Effector CD4-positive, alpha-beta T cell (primary cell): ENCODE measurements around the gene COX19.

Source experiments
- DNase-seq: peaks from one replicate; pipeline ENCODE4 v3.0.0-alpha.2; 2020

COX19 gene

DNA sequence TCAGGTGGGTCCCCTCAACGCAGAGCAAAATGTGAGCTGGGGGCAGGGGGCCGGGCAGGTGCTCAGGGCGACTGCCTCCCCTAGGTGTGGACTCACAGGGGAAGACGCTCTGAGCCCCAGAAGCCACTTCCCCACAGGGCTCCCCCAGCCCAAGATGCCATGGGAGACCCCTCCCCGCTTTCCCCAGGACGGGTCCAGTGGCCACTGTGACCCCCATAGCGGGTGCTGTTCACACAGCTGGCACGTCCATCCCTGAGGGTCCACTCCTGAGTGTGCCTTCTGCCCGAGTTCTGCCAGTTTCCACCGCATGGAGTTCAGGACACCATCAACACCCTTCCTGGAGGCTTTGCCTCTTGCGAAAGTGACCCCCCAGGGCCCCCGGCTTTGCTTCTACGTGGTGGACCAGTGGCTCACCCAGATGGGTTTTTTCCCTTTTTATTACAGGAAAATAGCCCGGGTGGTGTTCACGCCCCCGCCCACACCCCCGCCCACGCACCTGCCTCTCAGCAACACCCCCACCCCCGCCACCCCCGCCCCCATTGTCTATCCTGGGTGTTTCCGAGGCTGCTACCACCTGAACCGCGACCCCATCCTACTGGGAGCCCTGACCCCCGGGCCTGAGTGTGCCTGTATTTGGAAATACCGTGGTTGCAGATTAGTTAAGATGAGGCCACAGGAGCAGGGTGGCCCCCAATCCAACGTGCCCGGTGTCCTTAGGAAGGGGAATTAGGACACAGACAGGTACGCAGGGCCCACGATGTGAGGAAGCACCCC is 52.8 kb downstream of the COX19 start:
- DNase-seq, result peak; percentile 16

DNA sequence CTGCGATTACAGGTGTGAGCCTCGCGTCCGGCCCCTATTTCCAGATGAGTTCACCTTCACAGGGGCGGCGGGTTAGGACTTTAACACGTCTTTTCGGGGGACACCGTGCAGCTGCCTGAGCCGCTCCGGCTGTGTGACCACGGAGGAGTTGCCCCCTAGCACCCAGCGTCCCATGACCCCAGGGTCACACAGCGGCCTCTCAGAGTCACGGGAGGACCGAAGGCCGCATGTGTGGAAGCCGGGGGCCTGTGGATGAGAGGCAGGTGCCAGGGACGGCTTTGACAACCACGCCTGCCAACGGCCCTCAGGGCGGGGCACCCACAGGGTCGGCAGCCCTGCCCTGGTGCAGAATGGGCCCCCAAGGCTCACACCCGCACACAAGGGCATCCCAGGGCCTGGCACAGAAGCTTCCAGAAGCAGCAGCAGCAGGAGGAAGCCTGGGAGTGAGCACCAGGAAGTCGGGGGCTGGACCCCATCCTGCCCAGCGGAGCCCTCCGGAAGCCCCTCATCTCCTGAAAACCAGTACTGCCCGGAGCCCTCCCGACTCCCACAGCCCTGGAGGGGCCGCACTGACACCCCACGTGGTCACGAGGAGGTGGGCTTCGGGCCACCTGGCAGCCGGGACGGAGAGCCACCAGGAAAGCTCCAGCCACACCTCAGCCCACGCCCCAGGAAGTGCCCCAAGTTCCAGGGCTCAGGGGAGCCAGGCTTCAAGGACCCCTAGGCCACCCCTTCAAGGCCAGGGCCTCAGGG is 53.6 kb downstream of the COX19 start:
- DNase-seq, result peak; percentile 2

DNA sequence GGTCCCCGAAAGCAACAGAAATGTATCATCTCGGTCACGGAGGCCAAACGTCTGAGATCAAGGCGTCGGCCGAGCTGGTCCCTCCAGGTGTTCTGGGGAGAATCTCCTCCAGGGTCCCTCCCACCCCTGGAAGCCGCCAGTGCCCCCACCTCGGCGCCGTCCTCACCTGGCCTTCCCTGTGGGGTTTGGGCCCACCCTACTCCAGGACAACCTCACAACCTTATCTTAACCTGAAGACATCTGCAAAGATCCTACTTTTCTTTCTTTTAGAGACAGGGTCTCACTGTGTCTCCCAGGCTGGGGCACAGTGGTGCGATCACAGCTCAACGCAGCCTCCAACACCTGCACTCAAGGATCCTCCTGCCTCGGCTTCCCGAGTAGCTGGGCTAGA is 54.3 kb downstream of the COX19 start:
- DNase-seq, result no peak

DNA sequence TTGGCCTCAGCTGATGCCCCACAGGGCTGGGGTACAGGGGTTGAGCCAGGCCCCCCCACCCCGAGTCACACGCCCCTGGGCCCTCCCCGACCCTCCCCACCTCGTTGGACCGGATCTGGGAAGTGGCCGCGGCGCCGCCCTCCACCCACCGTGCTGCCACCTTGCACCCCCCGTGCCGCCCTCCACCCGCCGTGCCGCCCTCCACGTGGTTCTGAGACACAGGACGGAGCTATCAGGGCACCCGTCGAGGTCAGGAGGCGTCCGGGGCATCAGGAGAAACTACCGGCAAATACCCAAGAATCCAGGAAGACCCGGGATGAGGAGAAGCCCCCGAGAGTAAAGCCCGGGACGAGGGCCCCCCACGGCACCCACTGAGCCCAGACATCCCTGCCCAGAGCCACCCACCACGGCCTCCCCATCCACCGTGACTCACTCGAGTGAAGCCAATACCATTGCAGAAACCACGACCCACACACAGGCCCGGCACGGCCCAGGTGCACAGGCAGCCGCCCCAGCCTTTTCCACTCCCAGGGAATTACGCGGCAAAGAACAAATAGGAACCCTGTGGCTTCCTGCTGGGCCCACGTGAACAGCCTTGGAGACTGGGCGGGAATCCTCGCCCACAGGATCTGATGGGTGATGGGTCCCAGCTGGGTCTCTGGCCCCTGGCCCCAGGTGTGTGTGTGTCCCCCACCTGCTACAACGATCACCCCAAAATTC is 54.8 kb downstream of the COX19 start:
- DNase-seq, result peak; percentile 1

DNA sequence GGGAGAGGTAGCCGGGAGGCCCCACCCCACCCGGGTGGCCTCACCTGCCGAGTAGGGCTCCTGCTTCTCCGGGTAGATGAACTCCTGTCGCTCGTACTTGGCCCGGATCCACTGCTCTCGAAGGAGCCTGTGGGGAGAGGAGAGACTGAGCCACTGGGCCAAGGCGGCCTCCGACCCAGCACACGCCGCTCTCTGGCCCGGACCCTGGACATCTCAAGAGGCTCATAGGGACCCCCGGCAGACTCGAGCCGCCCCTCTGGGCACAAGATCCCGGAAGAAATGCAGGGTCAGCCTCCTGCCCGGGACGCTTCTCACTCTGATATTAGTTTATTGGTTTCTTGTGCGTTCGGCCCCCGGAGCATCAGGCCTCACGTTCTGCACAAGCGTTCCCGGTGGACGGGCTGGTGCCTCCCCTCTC is 55.4 kb downstream of the COX19 start:
- DNase-seq, result peak; percentile 1

DNA sequence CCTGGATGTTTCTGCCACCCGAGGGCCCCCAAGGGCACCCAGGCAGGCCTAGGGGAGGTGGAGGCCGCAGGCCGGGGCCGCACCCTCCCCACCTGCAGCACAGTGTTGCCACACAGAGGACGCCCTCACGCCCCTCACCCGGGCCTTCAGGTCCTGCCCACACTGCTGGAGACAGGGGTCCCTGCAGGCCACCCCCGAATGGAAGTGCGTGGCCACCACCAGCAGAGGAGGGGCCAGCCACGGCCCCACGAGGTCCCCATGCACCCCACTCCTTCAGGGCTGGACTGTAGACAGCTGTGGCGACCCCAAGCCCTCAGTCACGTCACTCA is 56.3 kb downstream of the COX19 start:
- peak; percentile 1 for DNase-seq

DNA sequence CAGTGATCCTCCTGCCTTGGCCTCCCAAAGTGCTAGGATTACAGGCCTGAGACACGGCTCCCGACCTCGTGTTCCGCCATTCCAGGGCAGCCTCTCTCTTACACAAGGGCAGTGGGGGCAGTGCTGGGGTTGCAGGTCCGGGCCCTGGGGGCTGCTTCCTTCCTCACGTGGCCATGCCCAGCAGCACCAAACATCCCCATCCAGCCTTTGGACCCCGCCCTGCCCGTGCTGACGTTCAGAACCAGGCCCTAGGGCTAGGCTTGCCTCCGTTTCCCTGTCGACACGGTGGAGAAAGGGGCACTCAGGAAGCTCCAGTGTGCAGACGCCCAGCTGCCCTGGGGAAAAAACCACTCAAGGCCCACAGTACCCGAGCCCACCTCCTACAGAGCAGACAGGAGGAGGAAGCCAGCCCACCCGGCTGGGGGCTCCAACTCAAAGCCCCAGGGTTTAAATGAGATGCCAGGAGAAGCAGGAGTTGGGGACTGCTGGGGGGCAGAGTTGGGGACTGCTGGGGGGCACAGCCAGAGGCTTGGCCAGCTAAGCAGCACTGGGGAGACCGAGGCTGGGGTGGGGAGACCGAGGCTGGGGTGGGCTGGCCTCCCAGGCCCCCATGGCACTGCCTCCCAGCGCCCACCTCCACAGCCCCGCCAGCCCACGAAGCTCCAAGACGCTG is 56.8 kb downstream of the COX19 start:
- peak; percentile 0 for DNase-seq

DNA sequence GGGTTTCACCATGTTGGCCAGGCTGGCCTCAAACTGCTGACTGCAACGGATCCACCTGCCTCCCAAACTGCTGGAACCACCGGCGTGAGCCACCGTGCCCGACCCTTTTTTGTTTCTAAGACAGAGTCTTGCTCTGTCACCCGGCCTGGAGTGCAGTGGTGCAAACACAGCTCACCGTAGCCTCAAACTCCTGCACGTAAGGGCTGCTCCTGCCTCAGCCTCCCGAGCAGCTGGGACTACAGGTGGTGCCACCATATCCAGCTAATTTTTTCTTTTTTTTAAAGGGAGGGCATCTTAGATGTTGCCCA is 57.3 kb downstream of the COX19 start:
- DNase-seq, result no peak

DNA sequence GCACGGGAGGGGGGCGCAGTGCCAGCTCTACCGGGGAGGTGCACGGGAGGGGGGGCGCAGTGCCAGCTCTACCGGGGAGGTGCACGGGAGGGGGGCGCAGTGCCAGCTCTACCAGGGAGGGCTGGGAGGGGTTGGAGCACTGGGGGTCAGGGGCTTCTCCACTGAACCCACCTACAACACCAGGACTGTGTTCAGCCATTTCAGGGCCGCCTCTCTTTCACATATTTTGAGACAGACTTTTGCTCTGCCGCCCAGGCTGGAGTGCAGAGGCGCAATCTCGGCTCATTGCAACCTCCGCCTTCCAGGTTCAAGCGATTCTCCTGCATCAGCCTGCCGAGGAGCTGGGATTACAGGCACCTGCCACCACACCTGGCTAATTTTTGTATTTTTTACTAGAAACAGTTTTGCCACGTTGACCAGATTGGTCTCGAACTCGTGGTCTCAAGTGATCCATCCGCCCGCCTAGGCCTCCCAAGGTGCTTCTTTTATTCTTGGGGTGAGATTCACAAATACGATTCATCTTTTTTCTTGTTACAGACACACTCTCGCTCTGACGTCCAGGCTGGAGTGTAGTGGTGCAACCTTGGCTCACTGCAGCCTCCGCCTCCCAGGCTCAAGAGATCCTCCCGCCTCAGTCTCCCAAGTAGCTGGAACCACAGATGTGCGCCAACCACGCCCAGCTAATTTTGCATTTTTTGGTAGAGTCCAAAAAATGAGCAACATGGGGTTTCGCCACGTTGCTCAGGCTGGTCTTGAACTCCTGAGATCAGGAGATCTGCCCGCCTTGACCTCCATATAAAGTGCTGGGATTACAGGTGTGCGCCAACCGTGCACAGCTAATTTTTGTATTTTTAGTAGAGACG is 57.9 kb downstream of the COX19 start:
- no peak for DNase-seq

DNA sequence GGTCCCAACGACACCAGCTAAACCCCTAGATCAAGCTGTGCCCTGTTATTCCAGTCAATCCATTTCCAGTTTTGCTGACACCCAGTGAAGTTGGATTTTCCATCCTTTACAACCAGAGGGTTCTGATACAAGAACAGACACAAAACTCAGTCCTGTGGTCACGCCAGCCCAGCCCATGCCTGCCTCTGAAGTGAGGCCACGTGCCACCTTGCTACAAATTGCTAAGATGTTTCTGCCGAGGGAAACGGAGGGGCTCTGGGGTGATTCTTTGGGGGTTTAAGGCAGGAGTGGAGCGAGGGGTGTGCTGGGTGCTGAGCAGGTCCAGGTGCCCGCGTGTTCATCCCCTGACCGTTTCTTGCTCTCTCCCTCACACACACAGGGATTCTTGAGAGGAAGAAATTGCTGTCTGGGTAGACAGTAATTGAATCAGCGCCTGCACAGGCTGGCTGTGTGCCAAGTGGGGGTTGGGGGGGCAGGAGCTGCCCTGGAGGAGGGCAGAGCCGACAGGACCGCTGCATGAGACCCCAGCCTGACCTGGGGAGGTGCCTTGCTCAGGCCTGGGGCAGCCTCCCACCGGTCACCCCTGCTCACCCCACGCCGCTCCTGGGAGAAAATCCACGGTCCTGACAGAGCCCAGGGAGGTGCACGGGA is 58.9 kb downstream of the COX19 start:
- DNase-seq, result no peak
